ENCODE results near the gene SLC25A17. TPM values are rescaled to one million over a fixed set of nuclear protein-coding genes. Genes with fewer than 3 reads are reported as not detected.

Gene SLC25A17
- total and polyA plus RNA-seq, 2 experiments from 2014 or later: 12.7 to 18.1 TPM

GRCh38 chr22:40741116-40741515 lies 78.0 kb downstream of the SLC25A17 start:
- no peaks in the 10 kb centered on the region for H3K27me3 ChIP-seq
- H3K36me3 ChIP-seq: no peaks in the 10 kb centered on the region
- TF ChIP-seq CTCF (IDR thresholded peaks at IDR 0.05; ENCODE audit: low read depth, low read length): no peak
- no peaks in the 10 kb centered on the region for H3K9me3 ChIP-seq (ENCODE audit: low read depth)
- H3K27ac ChIP-seq: no peak overlapping the region
- no peak overlapping the region for H3K4me3 ChIP-seq
- DNase-seq (ENCODE audit: low read depth in 1 of 2, low spot score in 1 of 2): no peak
- no peaks in the 10 kb centered on the region for H3K4me1 ChIP-seq (ENCODE audit: low read depth)

GRCh38 chr22:40739721-40740120 lies 79.4 kb downstream of the SLC25A17 start:
- Histone ChIP-seq H3K9me3 (ENCODE audit: low read depth) (no peaks in the 10 kb centered on the region), H3K27me3 (no peaks in the 10 kb centered on the region), H3K36me3 (no peaks in the 10 kb centered on the region), H3K4me3 (no peak overlapping the region), H3K4me1 (ENCODE audit: low read depth) (no peaks in the 10 kb centered on the region), H3K27ac (no peak overlapping the region)
- no peak for DNase-seq (ENCODE audit: low read depth in 1 of 2, low spot score in 1 of 2)
- no peak for TF ChIP-seq CTCF (IDR thresholded peaks at IDR 0.05; ENCODE audit: low read depth, low read length)

- no peaks in the 10 kb centered on the region for H3K27me3 ChIP-seq
Measured at GRCh38 chr22:40733919-40734318, 85.2 kb downstream of the SLC25A17 start.

GRCh38 chr22:40732999-40733292 lies 86.2 kb downstream of the SLC25A17 start:
- H3K36me3 ChIP-seq: no peaks in the 10 kb centered on the region
- peaks cover 7% of the 10 kb centered on the region for H3K4me1 ChIP-seq (ENCODE audit: low read depth)
- no peaks in the 10 kb centered on the region for H3K9me3 ChIP-seq (ENCODE audit: low read depth)
- no peak for DNase-seq (ENCODE audit: low read depth in 1 of 2, low spot score in 1 of 2)
- no peak overlapping the region for H3K27ac ChIP-seq
- no peaks in the 10 kb centered on the region for H3K27me3 ChIP-seq
- TF ChIP-seq CTCF (IDR thresholded peaks at IDR 0.05; ENCODE audit: low read depth, low read length): no peak
- H3K4me3 ChIP-seq: no peak overlapping the region

More at GRCh38 chr22:40733919-40734318, 85.2 kb downstream of the SLC25A17 start:
- Histone ChIP-seq H3K36me3 (no peaks in the 10 kb centered on the region), H3K4me3 (no peak overlapping the region), H3K9me3 (ENCODE audit: low read depth) (no peaks in the 10 kb centered on the region), H3K4me1 (ENCODE audit: low read depth) (no peaks in the 10 kb centered on the region), H3K27ac (no peak overlapping the region)
- DNase-seq (ENCODE audit: low read depth in 1 of 2, low spot score in 1 of 2): no peak
- no peak for TF ChIP-seq CTCF (IDR thresholded peaks at IDR 0.05; ENCODE audit: low read depth, low read length)

GRCh38 chr22:40729284-40729683 lies 89.9 kb downstream of the SLC25A17 start:
- no peak overlapping the region for H3K4me3 ChIP-seq
- no peaks in the 10 kb centered on the region for H3K36me3 ChIP-seq
- no peak for DNase-seq (ENCODE audit: low read depth in 1 of 2, low spot score in 1 of 2)
- H3K27ac ChIP-seq: peak overlapping the region; percentile 33
- no peaks in the 10 kb centered on the region for H3K9me3 ChIP-seq (ENCODE audit: low read depth)
- TF ChIP-seq CTCF (IDR thresholded peaks at IDR 0.05; ENCODE audit: low read depth, low read length): no peak
- H3K27me3 ChIP-seq: no peaks in the 10 kb centered on the region
- H3K4me1 ChIP-seq (ENCODE audit: low read depth): peaks cover 13% of the 10 kb centered on the region

GRCh38 chr22:40728731-40729189 lies 90.4 kb downstream of the SLC25A17 start:
- H3K27me3 ChIP-seq: no peaks in the 10 kb centered on the region
- TF ChIP-seq CTCF (IDR thresholded peaks at IDR 0.05; ENCODE audit: low read depth, low read length): no peak
- H3K9me3 ChIP-seq (ENCODE audit: low read depth): no peaks in the 10 kb centered on the region
- DNase-seq (ENCODE audit: low read depth in 1 of 2, low spot score in 1 of 2): peak; percentile 64 to 79
- peak overlapping the region; percentile 73 for H3K27ac ChIP-seq
- H3K4me1 ChIP-seq (ENCODE audit: low read depth): peaks cover 13% of the 10 kb centered on the region
- no peak overlapping the region for H3K4me3 ChIP-seq
- no peaks in the 10 kb centered on the region for H3K36me3 ChIP-seq

All from cardiac muscle cell (in vitro differentiated cells and primary cell).